Raji (cell line): Measurements from ENCODE around the gene CAMK2B.

Experiments
- POLR2A ChIP-seq: IDR thresholded peaks from 2 replicates; pipeline ENCODE4 v1.6.1; 2011; ENCODE audit warnings: low read depth, low read length, control low read depth; ENCODE audit not compliant: insufficient read depth

Gene CAMK2B

DNA sequence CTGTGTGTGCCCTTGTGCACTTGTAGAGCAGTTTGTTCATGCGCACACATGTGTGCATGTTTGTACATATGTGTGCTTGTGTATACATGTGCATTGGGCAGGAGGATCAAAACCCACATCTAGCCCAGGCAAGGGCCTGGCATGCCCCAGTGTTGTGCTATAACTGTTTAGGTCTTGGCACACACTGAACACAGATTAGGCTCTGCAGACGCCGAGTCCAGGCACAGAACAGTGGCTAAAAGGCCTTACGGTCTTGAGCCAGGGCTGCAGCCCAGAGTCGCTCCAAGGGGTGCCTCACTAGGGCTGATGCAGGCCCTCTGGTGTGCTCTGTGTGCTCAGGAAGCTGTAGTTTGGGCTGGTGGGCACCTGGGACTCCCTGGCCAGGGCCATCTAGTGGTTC is 68.9 kb downstream of the CAMK2B start:
- TF ChIP-seq POLR2A, result no peak

GRCh38 chr7:44251881-44252280 is 73.5 kb downstream of the CAMK2B start:
- TF ChIP-seq POLR2A, result no peak

DNA sequence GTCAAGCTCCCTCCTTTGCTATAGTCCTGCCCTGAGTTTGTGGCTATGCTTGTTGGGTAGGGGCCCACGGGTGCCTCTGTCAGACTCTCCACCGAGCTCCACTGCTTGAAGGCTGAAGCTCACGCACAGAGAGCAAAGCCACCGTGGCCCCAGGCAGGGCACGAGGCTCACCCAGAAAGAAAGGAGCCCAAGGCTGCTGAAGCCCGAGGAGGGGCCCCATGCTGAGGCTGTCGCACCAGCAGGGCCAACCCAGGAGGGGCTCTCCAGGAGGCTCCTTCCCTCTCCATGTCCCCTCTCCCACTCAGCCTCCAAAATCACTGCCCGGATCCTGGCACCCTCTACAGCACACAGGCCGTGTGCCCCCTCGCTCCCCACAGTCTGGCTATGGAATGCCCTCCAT is 74.1 kb downstream of the CAMK2B start:
- no peak for TF ChIP-seq POLR2A

- no peak for TF ChIP-seq POLR2A
These were observed 75.7 kb downstream of the CAMK2B start for GRCh38 chr7:44249639-44250234.

DNA sequence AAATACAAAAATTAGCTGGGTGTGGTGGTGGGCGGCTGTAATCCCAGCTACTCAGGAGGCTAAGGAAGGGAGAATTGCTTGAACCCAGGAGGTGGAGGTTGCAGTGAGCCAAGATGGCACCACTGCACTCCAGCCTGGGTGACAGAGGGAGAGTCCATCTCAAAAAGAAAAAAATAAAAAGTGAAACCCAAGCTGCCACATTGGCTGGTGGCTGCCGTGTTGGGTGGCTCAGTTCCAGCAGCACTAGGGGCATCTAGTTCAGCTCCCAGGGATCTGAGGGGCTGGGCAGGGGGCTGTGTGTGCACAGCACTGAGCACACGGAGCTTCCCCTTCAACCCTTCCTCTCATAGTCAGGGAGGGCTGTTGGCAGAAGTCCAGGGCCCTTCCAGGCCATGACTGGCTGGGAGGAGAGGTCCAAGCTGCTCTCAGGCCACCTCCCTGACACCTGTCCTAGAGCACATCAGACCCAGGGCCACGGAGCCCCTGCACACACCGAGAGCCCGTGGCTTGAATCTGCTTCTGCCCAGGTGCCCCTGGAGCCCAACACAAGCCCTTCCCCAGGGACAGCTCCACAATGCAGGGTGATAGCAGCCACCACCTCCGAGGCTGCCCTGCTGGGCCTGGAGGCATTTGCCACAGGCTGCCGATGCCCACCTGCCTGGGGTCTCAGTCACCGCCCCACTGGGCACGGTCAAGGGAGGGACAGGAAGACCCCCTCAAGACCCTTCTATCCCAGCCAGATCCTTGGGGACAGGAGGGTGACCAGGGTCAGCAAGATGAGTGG is 77.3 kb downstream of the CAMK2B start:
- TF ChIP-seq POLR2A, result no peak

- no peak for TF ChIP-seq POLR2A
These were observed 78.8 kb downstream of the CAMK2B start for GRCh38 chr7:44246396-44247113.

DNA sequence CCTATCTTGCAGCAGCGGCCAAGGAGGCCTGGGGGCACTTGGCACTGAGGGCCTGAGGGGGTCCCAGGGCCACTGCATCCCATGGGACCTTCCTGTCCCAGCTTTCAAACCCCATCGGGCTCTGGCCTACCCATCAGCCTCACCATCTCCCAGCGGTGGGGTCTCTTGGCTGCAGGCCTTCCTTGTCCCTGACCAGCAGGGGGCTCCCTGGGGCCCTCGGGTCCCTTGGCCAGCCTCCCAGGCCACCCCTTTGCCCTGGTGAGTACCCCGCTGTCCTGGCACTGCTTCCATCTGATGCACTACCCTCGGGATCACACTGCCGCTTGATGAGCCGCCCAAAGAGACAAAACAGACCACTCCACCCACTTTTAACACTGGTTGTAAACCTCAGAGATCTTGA is 81.1 kb downstream of the CAMK2B start:
- no peak for TF ChIP-seq POLR2A

DNA sequence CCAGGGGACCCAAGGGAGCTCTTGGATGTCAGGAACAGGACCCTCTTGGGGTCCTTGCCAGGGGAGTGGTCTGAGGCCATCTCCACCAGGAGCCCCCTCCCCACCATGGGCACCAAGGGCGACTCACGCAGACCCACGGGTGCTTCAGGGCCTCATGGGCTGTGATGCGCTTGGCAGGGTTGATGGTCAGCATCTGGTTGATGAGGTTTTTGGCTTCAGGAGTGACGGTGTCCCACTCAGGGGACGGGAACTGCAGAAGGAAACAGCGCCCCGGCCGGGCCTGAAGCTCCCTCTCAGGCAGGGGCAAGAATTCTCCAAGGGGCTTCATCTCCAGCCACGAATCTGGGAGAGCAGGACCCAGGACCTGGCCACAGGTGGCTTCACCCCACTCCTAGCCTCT is 83.3 kb downstream of the CAMK2B start:
- no peak for TF ChIP-seq POLR2A

DNA sequence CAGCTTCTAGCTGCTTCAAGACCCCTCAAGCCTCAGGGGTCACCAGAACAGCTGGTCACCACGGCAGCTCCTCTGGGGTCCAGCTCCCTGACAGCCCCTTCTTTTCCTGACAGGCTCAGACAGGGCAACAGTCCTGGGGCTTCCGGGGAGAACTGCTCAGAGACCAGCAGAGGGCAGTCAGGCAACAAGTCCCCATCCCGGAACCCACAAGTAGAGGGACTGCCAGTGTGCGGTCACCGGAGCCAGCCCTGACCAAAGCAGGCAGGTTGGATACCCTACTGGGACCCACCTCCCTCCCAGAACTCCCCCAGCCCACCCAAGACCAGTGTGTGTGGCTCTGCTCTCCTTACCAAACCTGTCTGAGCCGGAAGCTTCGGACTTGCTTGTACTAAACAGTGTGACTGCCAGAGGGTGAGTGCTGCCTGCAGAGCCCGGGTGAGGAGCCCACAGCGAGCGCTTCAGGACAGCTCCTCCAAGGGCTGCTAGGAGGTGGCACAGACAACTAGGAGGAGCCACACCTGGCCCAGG is 84.3 kb downstream of the CAMK2B start:
- no peak for TF ChIP-seq POLR2A

DNA sequence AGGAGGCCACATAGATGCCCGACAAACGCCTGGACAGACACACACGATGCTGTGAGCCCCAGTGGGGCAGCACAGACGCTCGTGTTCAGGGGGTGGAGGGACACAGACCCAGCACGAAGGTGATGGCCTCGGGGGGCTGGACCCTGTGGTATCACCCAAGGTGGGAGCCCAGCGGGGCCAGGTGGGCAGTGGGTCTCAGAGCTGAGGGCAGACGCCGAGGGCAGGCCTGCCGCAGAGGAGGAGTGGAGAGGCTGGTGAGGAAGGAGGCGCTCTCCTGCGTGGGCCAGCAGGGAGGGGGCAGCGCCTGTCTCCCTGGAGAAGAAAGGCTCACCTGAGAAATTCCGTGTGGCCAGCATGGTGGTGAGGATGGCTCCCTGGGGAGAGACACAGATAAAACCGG is 85.0 kb downstream of the CAMK2B start:
- TF ChIP-seq POLR2A, result no peak

DNA sequence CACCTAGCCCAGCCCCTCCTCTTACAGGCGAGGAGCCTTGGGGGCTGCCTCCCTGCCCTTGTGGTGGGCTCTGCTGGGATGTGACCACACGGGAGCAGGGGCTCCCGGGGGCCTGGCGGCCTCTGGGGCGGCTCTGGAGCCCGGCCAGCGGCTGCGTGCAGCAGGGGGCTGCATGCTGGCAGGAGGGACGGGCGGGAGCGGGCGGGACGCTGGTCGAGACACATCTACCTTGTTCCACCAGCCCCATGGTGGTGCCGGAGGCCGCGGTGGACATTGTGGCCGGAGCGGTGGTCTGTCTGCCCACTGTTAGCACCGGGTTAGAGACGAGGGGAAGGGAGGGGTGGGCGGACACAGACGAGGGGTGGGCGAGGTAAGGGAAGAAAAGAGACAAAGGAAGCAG is 86.0 kb downstream of the CAMK2B start:
- TF ChIP-seq POLR2A, result no peak

DNA sequence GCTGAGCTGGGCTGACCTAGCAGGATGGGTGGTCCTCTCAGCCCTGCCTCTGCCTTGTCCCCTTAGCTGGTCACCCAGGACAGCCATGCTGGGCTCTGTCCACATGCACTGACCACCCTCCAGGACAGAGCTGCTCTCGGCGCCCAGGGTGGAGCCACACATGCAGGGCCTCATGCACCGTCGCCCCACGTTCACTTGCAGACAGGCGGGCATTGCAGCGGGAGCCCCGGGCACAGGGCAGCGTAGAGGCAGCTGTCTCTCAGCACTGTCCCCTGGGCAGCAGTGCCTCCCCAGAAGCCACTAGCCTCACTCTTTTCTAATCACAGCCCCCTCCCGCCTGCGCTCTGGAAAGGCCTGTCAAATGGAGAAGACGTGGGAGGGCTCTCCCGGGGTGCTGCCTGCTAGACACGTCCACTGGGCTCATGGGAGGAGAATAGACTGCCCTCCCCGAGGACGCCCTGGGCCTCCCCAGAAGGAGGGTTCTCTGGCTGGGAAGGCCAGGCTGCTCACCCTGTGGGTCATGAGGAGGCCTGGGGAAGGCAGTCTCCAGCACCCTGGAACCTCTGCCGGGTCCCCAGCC is 87.2 kb downstream of the CAMK2B start:
- no peak for TF ChIP-seq POLR2A

GRCh38 chr7:44237696-44238095 is 87.7 kb downstream of the CAMK2B start:
- no peak for TF ChIP-seq POLR2A

DNA sequence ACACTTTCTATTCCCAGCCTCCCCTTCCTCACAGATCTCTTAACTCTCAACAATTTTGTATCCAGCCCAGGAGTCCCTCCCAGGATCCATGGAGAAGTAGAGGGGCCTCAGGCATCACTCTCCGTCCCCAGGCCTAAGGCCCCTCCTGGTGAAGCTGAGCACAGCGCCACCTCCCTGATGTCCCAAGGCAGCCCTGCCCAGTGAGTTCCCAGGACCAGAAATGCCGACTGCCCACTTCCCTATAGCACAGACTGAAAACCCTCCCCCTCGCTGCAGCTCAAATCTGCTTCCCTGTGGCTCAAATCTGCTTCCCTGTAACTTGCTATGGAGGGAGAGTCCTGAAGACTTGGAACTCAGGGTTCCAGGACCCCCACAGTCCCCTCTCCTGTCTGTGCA is 89.1 kb downstream of the CAMK2B start:
- TF ChIP-seq POLR2A, result no peak

GRCh38 chr7:44235582-44236332 is 89.6 kb downstream of the CAMK2B start:
- TF ChIP-seq POLR2A, result no peak

DNA sequence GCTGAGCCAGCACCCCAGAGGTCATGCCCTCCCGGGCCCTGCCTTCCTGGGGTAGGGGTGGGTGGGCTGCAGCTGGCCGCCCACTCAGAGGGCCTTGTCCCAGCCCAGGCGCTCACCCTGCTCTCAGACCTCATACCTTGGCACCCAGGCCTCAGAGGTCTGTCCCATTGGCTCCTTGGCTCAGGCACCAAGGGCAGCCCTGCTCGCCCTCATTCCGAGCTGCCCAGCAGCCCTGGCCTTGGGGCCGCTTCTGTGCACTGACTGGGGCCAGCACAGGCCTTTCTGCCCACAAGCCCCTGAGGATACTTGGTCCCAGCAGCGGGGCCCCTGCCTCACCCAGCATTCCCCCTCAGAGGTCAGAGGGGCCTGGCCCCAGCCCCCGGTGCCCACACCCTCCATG is 90.3 kb downstream of the CAMK2B start:
- TF ChIP-seq POLR2A, result no peak
